Measurements from ENCODE around the gene CECR2. TPM values are rescaled to one million over a fixed set of nuclear protein-coding genes. Genes with fewer than 3 reads are reported as not detected.

The CECR2 gene
- polyA plus RNA-seq, 1 donor from 2014 or later, result 2.1 TPM

GRCh38 chr22:17410576-17410975, 41.3 kb downstream of the CECR2 start:
- peaks cover 49% of the 10 kb centered on the region for H3K79me2 ChIP-seq (replicated peaks; ENCODE audit: insufficient read depth, low read length)

GRCh38 chr22:17411213-17411612, 42.0 kb downstream of the CECR2 start:
- H3K4me2 ChIP-seq (ENCODE audit: low read length), result no peak overlapping the region
- no peak overlapping the region for H2AFZ ChIP-seq (ENCODE audit: low read depth, low read length)
- H3K9me3 ChIP-seq (ENCODE audit: low read length), result no peaks in the 10 kb centered on the region
- H3K36me3 ChIP-seq (ENCODE audit: insufficient read depth, low read length), result no peaks in the 10 kb centered on the region
- no peak overlapping the region for H3K4me3 ChIP-seq (ENCODE audit: low read length)
- no peaks in the 10 kb centered on the region for H3K27me3 ChIP-seq (ENCODE audit: insufficient read depth, low read depth, low read length)
- H3K79me2 ChIP-seq (replicated peaks; ENCODE audit: insufficient read depth, low read length), result peaks cover 44% of the 10 kb centered on the region
- H3K9me2 ChIP-seq (ENCODE audit: insufficient read depth, low read length), result no peaks in the 10 kb centered on the region
- no peaks in the 10 kb centered on the region for H3F3A ChIP-seq (ENCODE audit: insufficient read depth, low read length, poor library complexity, severe bottlenecking)
- H4K20me1 ChIP-seq (ENCODE audit: insufficient read depth), result no peaks in the 10 kb centered on the region
- no peak overlapping the region for H3K9ac ChIP-seq (ENCODE audit: low read length)
- no peak overlapping the region for H3K27ac ChIP-seq (ENCODE audit: low read length)
- TF ChIP-seq MXI1 (conservative IDR thresholded peaks at IDR 0.05; ENCODE audit: poor library complexity, severe bottlenecking), result no peak
- TF ChIP-seq, protein P1, sequence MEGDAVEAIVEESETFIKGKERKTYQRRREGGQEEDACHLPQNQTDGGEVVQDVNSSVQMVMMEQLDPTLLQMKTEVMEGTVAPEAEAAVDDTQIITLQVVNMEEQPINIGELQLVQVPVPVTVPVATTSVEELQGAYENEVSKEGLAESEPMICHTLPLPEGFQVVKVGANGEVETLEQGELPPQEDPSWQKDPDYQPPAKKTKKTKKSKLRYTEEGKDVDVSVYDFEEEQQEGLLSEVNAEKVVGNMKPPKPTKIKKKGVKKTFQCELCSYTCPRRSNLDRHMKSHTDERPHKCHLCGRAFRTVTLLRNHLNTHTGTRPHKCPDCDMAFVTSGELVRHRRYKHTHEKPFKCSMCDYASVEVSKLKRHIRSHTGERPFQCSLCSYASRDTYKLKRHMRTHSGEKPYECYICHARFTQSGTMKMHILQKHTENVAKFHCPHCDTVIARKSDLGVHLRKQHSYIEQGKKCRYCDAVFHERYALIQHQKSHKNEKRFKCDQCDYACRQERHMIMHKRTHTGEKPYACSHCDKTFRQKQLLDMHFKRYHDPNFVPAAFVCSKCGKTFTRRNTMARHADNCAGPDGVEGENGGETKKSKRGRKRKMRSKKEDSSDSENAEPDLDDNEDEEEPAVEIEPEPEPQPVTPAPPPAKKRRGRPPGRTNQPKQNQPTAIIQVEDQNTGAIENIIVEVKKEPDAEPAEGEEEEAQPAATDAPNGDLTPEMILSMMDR (IDR thresholded peaks at IDR 0.05; ENCODE audit: poor library complexity, severe bottlenecking), result no peak
- TF ChIP-seq RAD21 (conservative IDR thresholded peaks at IDR 0.05), result no peak
- no peak for TF ChIP-seq EZH2 (IDR thresholded peaks at IDR 0.05; ENCODE audit: borderline replicate concordance, insufficient read depth, low read length, poor library complexity, severe bottlenecking)
- TF ChIP-seq POLR2AphosphoS5 (IDR thresholded peaks at IDR 0.05), result no peak
- TF ChIP-seq SMC3 (conservative IDR thresholded peaks at IDR 0.05; ENCODE audit: poor library complexity), result no peak
- TF ChIP-seq TAF1 (IDR thresholded peaks at IDR 0.05; ENCODE audit: low read depth), result no peak
- no peak for TF ChIP-seq EP300 (conservative IDR thresholded peaks at IDR 0.05; ENCODE audit: poor library complexity, severe bottlenecking)
- TF ChIP-seq, protein P2, sequence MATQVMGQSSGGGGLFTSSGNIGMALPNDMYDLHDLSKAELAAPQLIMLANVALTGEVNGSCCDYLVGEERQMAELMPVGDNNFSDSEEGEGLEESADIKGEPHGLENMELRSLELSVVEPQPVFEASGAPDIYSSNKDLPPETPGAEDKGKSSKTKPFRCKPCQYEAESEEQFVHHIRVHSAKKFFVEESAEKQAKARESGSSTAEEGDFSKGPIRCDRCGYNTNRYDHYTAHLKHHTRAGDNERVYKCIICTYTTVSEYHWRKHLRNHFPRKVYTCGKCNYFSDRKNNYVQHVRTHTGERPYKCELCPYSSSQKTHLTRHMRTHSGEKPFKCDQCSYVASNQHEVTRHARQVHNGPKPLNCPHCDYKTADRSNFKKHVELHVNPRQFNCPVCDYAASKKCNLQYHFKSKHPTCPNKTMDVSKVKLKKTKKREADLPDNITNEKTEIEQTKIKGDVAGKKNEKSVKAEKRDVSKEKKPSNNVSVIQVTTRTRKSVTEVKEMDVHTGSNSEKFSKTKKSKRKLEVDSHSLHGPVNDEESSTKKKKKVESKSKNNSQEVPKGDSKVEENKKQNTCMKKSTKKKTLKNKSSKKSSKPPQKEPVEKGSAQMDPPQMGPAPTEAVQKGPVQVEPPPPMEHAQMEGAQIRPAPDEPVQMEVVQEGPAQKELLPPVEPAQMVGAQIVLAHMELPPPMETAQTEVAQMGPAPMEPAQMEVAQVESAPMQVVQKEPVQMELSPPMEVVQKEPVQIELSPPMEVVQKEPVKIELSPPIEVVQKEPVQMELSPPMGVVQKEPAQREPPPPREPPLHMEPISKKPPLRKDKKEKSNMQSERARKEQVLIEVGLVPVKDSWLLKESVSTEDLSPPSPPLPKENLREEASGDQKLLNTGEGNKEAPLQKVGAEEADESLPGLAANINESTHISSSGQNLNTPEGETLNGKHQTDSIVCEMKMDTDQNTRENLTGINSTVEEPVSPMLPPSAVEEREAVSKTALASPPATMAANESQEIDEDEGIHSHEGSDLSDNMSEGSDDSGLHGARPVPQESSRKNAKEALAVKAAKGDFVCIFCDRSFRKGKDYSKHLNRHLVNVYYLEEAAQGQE (IDR thresholded peaks at IDR 0.05; ENCODE audit: borderline replicate concordance), result no peak

More at GRCh38 chr22:17410576-17410975, 41.3 kb downstream of the CECR2 start:
- H3K4me2 ChIP-seq (ENCODE audit: low read length), result no peak overlapping the region
- H3F3A ChIP-seq (ENCODE audit: insufficient read depth, low read length, poor library complexity, severe bottlenecking), result no peaks in the 10 kb centered on the region
- no peak overlapping the region for H3K4me3 ChIP-seq (ENCODE audit: low read length)
- TF ChIP-seq SMC3 (conservative IDR thresholded peaks at IDR 0.05; ENCODE audit: poor library complexity), result no peak
- TF ChIP-seq, protein P1 (IDR thresholded peaks at IDR 0.05; ENCODE audit: poor library complexity, severe bottlenecking), result no peak
- TF ChIP-seq POLR2AphosphoS5 (IDR thresholded peaks at IDR 0.05), result no peak
- TF ChIP-seq, protein P2 (IDR thresholded peaks at IDR 0.05; ENCODE audit: borderline replicate concordance), result no peak
- TF ChIP-seq EZH2 (IDR thresholded peaks at IDR 0.05; ENCODE audit: borderline replicate concordance, insufficient read depth, low read length, poor library complexity, severe bottlenecking), result no peak
- TF ChIP-seq MXI1 (conservative IDR thresholded peaks at IDR 0.05; ENCODE audit: poor library complexity, severe bottlenecking), result no peak
- no peak for TF ChIP-seq EP300 (conservative IDR thresholded peaks at IDR 0.05; ENCODE audit: poor library complexity, severe bottlenecking)
- TF ChIP-seq RAD21 (conservative IDR thresholded peaks at IDR 0.05), result no peak
- no peak for TF ChIP-seq TAF1 (IDR thresholded peaks at IDR 0.05; ENCODE audit: low read depth)
- H3K9ac ChIP-seq (ENCODE audit: low read length), result no peak overlapping the region
- no peaks in the 10 kb centered on the region for H3K9me2 ChIP-seq (ENCODE audit: insufficient read depth, low read length)
- no peaks in the 10 kb centered on the region for H3K9me3 ChIP-seq (ENCODE audit: low read length)
- no peaks in the 10 kb centered on the region for H3K36me3 ChIP-seq (ENCODE audit: insufficient read depth, low read length)
- H3K27ac ChIP-seq (ENCODE audit: low read length), result no peak overlapping the region
- H3K27me3 ChIP-seq (ENCODE audit: insufficient read depth, low read depth, low read length), result no peaks in the 10 kb centered on the region
- no peaks in the 10 kb centered on the region for H4K20me1 ChIP-seq (ENCODE audit: insufficient read depth)
- no peak overlapping the region for H2AFZ ChIP-seq (ENCODE audit: low read depth, low read length)
